Measurements from ENCODE around the gene RASSF10. TPM values are rescaled to one million over a fixed set of nuclear protein-coding genes. Genes with fewer than 3 reads are reported as not detected.

Gene RASSF10
- polyA plus RNA-seq, 1 of the 3 experiments (the other 2 are of a cell fraction), result not detected

DNA sequence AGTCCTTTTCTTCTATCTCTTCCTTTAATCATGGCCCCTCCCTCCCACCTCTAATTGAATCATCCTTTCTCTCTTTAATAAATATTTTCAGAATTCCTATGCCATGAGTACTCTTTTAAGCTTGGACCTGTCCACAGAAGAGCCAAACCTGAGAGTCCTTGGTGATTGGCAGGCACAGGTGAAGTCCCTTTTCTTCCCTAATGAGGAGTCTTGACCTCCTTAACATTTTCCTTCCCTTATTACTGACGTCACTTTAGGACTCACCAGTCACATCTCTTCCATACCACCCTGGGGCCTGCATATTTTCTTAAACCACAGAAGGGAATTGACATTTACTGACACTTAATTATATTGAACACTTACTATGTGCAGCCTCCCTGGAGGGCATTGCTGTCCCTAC is 41.0 kb upstream of the RASSF10 start (continued):
- TF ChIP-seq POLR2AphosphoS5 (IDR thresholded peaks at IDR 0.05; ENCODE audit: low read depth, low read length), result no peak
- TF ChIP-seq MAX (IDR thresholded peaks at IDR 0.05; ENCODE audit: low read depth), result no peak
- no peak for TF ChIP-seq RAD21 (IDR thresholded peaks at IDR 0.05; ENCODE audit: low read length)

GRCh38 chr11:12968826-12969225 is 40.3 kb upstream of the RASSF10 start:
- H3K9ac ChIP-seq, result no peak overlapping the region
- H4K20me1 ChIP-seq (ENCODE audit: insufficient read depth), result no peaks in the 10 kb centered on the region
- no peaks in the 10 kb centered on the region for H3K9me2 ChIP-seq
- H3K4me2 ChIP-seq, result no peak overlapping the region
- no peak for TF ChIP-seq TCF12 (IDR thresholded peaks at IDR 0.05)
- H3K27ac ChIP-seq (ENCODE audit: low read depth in 2 of 2, low read length in 1 of 2), result no peak overlapping the region
- no peaks in the 10 kb centered on the region for H3K27me3 ChIP-seq (ENCODE audit: insufficient read depth)
- H3F3A ChIP-seq (replicated peaks; ENCODE audit: insufficient read depth), result no peaks in the 10 kb centered on the region
- WGBS (ENCODE audit: low lambda C conversion rate), result 82% methylated on average over 6 of the region's 6 CpGs
- no peak for DNase-seq
- no peaks in the 10 kb centered on the region; a peak in 2 of 4 replicates for H3K4me1 ChIP-seq (ENCODE audit: control insufficient read depth in 1 of 2, insufficient read depth in 2 of 2, low read depth in 1 of 2, low read length in 1 of 2)
- POLR2A ChIA-PET, result no interaction called here
- H3K9me3 ChIP-seq, result no peaks in the 10 kb centered on the region
- no peak overlapping the region for H3K4me3 ChIP-seq (ENCODE audit: low read depth in 2 of 2, low read length in 1 of 2)
- CTCF ChIA-PET, result interaction anchor here (0.9 kb wide), 1 partner anchor 680 kb away, joined by 4 read pairs; no protein-coding TSS in a partner anchor
- no peaks in the 10 kb centered on the region for H3K36me3 ChIP-seq (replicated peaks in 1 of 2; ENCODE audit: control insufficient read depth in 1 of 2, insufficient read depth in 2 of 2, low read length in 1 of 2)
- no peaks in the 10 kb centered on the region for H3K79me2 ChIP-seq (ENCODE audit: insufficient read depth)
- H2AFZ ChIP-seq (ENCODE audit: low read depth), result no peak overlapping the region

- H3F3A ChIP-seq (replicated peaks; ENCODE audit: insufficient read depth), result no peaks in the 10 kb centered on the region
- no peak overlapping the region for H3K4me3 ChIP-seq (ENCODE audit: low read depth in 2 of 2, low read length in 1 of 2)
- ChIA-PET CTCF (interaction anchor here (0.9 to 4.1 kb wide), 3 partner anchors 8 to 363 kb away, joined by 3 to 29 read pairs (median 3); no protein-coding TSS in a partner anchor), POLR2A (no interaction called here)
- no peak overlapping the region for H3K4me2 ChIP-seq
- TF ChIP-seq FOXM1 (IDR thresholded peaks at IDR 0.05; ENCODE audit: low read depth) (no peak), POLR2AphosphoS5 (IDR thresholded peaks at IDR 0.05; ENCODE audit: low read depth, low read length) (no peak), GATA2 (CRISPR knock-in tag; IDR thresholded peaks at IDR 0.05) (no peak), JUND (IDR thresholded peaks at IDR 0.05) (no peak), TCF12 (IDR thresholded peaks at IDR 0.05) (no peak), NFIC (IDR thresholded peaks at IDR 0.05; ENCODE audit: borderline replicate concordance) (no peak), FOXJ3 (CRISPR knock-in tag; IDR thresholded peaks at IDR 0.05) (no peak), EZH2phosphoT487 (IDR thresholded peaks at IDR 0.05; ENCODE audit: borderline replicate concordance, low read depth) (no peak), RXRA (IDR thresholded peaks at IDR 0.05; ENCODE audit: borderline replicate concordance, low read depth) (no peak), SMC3 (IDR thresholded peaks at IDR 0.05; ENCODE audit: low read depth, low read length) (no peak)
- TF ChIP-seq, protein P1, sequence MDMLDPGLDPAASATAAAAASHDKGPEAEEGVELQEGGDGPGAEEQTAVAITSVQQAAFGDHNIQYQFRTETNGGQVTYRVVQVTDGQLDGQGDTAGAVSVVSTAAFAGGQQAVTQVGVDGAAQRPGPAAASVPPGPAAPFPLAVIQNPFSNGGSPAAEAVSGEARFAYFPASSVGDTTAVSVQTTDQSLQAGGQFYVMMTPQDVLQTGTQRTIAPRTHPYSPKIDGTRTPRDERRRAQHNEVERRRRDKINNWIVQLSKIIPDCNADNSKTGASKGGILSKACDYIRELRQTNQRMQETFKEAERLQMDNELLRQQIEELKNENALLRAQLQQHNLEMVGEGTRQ (IDR thresholded peaks at IDR 0.05; ENCODE audit: borderline replicate concordance, low read depth, low read length), result no peak
- no peaks in the 10 kb centered on the region for H4K20me1 ChIP-seq (ENCODE audit: insufficient read depth)
- no peak for DNase-seq
- 33% methylated on average over 1 of the region's 1 CpG for WGBS (ENCODE audit: low lambda C conversion rate)
- H3K27ac ChIP-seq (ENCODE audit: low read depth in 2 of 2, low read length in 1 of 2), result no peak overlapping the region
- H3K9me2 ChIP-seq, result no peaks in the 10 kb centered on the region
- no peaks in the 10 kb centered on the region; the same call in 1 of the 2 replicates for H3K27me3 ChIP-seq (ENCODE audit: insufficient read depth)
- no peak overlapping the region for H2AFZ ChIP-seq (ENCODE audit: low read depth)
- H3K9ac ChIP-seq, result no peak overlapping the region
- no peaks in the 10 kb centered on the region for H3K9me3 ChIP-seq
- no peaks in the 10 kb centered on the region; a peak in 1 of 4 replicates for H3K4me1 ChIP-seq (ENCODE audit: control insufficient read depth in 1 of 2, insufficient read depth in 2 of 2, low read depth in 1 of 2, low read length in 1 of 2)
- H3K79me2 ChIP-seq (ENCODE audit: insufficient read depth), result no peaks in the 10 kb centered on the region
- H3K36me3 ChIP-seq (replicated peaks in 1 of 2; ENCODE audit: control insufficient read depth in 1 of 2, insufficient read depth in 2 of 2, low read length in 1 of 2), result no peaks in the 10 kb centered on the region
Measured at GRCh38 chr11:12971955-12972354, 37.2 kb upstream of the RASSF10 start.

All from SK-N-SH (cell line).